GM18873 (cell line): ENCODE results near the gene B4GALT7.
"Not testable (repeated sequence)": the region's sequence is repeated elsewhere in the genome, so short reads cannot be mapped to it uniquely, and the experiment has no call there.

ENCODE experiments used
- ATAC-seq: cut with Tn5 transposase; IDR thresholded peaks from one replicate; pipeline ENCODE4 v1.9.1; 2021; ENCODE audit warnings: mild to moderate bottlenecking, moderate library complexity, moderate number of reproducible peaks; ENCODE audit not compliant: unreplicated experiment, low FRiP score

Gene B4GALT7

DNA sequence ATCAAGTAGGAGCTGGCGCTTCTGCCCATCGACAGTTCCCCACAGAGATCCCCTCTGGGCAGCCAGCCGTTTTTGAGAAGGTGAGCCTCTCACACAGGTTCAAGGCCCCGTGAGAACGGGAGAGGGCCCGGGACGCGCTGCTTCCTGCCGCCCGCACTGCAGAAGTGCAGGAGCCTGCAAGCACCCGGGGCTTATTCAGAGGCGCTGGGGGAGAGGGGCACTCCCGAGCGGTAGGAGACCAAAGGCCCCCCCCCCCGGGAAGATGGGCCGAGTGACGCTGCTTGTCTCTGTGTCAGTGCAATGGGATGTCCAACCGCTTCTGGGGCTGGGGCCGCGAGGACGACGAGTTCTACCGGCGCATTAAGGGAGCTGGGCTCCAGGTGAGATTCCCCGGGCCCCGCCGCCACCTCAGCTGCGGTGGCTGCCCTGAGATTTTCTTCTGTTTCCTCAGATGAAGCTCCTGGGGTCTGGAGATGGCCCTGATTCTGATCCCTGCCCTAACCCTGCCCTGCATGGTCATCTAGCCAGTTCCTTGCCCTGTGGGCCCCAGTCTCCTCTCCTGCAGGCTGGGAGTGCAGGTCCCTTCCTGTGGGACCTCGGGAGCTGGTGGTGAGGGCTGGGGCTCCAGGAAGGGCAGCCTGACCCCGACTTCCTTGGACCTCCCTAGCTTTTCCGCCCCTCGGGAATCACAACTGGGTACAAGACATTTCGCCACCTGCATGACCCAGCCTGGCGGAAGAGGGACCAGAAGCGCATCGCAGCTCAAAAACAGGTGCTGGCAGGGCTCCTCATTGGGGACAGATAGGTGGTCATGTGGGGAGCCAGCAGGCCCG is 8.5 kb downstream of the B4GALT7 start:
- ATAC-seq = no peak

DNA sequence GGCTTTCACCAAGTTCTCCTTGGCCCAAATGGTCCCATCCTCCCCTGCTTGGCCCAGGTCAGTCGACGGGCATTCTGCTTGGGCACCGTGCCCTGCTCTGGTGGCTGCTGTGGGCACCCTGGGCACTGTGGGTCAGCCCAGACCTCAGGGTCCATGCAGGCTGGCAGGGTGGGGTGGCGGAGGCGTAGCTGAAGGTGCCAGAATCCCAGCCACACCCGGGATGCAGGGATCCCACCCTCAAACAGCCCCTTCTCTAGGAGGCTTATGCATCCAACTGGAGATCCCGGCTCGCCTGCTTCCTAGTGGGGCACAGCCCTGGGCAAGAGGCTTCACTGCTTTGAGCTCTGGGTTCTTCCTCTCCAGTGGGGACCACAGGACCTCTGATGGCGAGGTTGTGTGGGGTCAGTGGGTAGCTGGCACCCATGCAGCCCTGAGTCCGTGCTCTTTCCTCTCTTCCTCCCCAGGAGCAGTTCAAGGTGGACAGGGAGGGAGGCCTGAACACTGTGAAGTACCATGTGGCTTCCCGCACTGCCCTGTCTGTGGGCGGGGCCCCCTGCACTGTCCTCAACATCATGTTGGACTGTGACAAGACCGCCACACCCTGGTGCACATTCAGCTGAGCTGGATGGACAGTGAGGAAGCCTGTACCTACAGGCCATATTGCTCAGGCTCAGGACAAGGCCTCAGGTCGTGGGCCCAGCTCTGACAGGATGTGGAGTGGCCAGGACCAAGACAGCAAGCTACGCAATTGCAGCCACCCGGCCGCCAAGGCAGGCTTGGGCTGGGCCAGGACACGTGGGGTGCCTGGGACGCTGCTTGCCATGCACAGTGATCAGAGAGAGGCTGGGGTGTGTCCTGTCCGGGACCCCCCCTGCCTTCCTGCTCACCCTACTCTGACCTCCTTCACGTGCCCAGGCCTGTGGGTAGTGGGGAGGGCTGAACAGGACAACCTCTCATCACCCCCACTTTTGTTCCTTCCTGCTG is 9.4 kb downstream of the B4GALT7 start:
- no peak for ATAC-seq

DNA sequence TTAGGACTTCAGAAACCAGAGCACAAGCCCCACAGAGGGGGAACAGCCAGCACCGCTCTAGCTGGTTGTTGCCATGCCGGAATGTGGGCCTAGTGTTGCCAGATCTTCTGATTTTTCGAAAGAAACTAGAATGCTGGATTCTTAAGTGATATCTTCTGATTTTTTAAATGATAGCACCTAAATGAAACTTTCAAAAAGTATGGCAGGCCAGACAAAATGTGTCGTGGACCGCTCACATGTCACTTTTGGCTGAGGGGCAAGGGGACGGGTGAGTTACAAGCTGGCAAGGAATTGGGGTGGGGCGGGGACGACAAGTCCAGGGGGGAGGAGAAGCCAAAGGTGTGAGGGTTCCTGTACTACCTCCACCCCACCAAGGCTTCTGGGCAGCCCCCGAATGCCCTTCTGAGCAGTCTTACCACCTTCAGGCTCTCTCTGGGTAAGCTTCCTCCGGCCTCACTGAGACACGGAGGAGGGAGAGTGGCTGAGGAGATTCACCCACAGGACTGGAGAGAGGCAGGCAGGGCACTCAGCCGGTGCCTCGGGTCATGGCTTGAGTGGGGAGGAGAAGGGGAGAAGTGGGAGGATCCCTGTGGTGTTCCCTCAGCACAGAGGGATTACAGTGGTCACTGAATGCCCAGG is 10.3 kb downstream of the B4GALT7 start:
- no peak for ATAC-seq

DNA sequence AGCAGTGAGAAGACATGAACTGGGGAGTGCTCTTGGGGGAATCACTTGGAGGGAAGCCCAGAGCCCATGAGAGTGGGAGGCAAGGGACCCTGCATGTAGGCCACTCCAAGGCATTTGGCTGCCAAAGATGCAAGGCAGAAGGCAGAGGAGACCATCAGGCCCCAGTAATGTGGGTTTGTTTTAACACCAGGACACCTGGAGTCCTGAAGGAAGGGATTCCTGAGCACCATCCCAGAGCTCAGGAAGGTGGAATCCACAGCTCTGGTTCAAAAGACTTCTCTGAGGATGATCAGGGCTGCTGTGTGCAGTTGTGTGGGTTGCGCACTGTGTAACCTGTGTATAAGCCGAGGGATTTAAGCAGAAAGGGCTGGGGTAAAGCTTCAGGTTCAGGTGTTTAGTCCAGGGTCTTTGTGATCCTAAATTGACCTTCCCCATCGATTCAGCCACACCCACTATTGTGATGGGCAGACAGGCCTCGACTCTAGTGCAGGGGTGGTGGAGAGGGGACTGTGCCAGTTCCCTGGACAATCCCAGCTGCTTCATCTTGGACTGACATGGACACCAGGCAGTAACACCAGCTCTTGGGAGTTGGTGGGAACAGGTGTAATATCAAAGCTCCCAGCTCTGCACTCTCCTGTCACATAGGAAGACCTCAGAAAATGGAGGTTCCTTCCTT is 11.0 kb downstream of the B4GALT7 start:
- no peak for ATAC-seq

DNA sequence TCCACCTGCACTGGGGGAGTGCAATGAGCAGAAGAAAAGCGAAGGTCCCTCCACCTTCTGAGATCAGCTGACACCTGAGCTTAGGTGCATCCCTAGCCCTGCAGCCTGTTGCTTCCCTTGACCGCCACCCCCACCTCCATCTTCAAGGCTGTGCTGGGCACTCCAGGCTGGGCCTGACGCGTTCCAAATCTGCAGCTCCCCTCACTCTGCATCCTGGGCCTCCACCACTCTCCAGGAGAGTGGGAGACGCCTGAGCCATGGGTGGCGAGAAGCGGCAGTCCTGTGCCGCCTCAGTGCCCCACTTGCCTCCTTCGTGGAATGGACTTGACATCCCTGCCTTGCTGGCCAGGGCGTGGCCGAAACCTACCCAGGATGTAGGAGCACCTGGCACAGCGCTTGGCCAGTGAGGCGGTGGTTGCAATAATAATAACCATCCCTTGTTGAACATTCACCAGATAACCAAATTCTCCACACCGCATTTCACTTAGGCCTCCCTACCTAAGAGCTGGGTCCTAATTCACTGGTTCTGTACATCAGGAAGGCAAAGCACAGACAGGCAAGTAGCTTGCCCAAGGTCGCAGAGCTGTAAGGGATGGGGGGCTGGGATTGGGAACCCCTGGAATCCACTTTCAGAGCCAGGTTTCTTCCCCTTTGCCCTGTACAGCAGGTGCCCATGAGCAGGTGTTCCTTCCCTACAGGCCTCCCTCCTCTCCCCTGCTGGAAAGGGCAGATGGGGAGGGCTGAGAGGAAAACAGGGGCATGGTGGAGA is 11.7 kb downstream of the B4GALT7 start:
- no peak for ATAC-seq

DNA sequence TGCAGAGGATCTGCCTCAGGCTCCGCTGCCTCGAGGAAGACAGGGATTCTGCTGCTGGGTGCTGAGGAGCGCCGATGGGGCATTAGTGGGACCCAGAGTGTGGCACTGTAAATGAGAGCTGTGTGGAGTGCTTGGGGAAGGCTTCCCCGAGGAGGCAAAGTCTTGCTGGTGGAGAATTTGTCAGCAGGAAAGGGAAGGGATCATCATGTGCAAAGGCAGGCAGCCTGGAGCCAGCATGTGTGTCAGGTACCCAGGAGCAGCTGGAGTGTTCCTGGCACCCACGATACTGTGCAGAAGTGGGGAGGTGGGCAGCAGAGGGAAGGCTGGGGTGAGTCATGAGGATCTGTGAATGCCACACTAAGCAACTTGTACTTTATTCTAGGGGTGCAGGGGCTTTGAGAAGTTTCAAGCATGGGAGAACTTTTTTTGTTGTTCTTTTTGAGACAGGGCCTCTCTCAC is 12.3 kb downstream of the B4GALT7 start:
- ATAC-seq = no peak

DNA sequence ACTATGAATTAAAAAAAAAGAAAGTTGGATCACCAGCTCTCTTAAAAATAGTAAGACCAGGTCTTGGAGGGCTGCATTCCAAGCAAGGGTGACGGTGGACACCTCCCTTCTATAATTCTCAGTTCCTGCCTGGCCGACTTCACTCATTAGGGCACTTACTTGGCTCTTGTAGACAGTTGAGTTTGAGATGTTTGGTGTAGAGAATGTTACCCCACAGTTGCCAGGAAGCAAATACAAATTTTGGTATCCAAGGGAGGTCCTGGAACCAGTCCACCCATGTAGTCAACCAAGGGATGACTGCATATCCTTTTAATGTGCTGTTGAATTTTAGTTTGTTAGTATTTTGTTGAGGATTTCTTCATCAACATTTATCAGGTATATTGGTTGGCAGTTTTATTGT is 20.6 kb downstream of the B4GALT7 start:
- ATAC-seq = no peak

DNA sequence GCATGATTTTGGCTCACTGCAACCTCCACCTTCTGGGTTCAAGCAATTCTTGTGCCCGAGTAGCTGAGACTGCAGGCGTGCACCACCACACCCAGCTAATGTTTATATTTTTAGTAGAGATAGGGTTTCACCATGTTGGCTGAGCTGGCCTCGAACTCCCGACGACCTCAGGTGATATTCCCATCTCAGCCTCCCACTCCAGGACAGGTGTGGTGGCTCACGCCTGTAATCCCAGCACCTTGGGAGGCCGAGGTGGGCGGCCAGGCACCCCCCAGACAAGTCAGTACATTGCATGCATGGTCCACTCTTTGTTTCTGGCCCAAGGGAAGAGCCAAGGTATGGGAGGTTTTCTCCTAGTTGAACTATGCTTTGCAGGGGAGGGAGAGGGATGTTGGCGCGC is 24.2 kb downstream of the B4GALT7 start:
- not testable (repeated sequence) for ATAC-seq

DNA sequence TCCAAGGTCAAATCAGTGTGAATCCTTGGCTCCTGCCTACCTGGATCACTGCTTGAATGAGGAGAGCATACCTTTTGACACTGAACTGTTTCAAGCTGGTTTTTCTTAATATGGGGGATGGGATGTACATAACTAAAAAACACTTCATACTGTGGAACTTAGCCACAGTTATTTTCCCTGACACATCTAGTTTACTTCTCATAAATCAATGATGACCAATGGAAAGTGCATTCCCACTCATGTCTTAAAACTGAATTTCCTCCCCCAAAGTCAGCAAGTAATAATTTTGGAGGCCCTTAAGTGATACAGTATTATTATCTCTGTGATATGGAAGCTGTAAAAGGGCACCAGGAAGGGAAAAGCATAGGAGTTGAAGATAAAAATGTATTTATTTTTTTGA is 30.3 kb downstream of the B4GALT7 start:
- ATAC-seq = not testable (repeated sequence)

DNA sequence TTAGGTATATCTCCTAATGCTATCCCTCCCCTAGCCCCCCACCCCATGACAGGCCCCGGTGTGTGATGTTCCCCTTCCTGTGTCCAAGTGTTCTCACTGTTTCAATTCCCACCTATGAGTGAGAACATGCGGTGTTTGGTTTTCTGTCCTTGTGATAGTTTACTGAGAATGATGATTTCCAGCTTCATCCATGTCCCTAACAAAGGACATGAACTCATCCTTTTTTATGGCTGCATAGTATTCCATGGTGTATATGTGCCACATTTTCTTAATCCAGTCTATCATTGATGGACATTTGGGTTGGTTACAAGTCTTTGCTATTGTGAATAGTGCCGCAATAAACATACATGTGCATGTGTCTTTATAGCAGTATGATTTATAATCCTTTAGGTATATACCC is 35.0 kb downstream of the B4GALT7 start:
- not testable (repeated sequence) for ATAC-seq

DNA sequence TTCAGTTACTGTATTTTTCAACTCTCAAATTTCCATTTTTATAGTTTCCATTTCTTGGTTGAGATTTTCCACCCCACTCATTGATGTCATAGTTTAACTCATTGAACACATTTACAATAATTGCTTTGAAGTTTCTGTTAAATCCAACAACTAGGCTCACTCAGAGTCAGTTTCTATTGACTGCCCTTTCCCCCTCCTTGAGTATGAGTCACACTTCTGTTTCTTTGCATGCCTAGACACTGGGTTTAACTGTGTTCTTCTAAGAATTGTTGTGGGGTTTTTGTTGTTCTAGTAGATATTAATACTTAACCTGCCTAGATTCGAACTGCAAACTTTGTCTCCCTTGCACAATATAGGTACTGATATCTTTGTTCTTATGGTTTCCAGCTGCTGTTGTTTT is 45.5 kb downstream of the B4GALT7 start:
- ATAC-seq = not testable (repeated sequence)

DNA sequence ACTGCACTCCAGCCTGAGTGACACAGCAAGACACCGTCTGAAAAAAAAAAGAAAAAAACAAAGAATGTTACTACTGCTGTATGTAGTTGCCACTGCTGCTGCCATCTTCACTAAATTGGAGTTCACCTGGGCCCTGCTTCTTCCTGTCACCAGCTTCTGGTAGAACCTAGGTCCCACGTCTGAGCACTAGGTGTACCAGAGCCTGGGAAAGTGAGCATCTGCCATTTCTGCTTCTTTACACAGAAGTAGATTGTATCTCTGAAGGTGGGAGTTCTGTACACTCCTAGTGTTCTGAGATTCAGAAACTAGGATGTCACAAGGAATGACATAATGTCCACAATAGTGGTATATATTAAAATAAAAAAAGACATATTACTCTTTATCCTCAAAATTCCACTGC is 51.3 kb downstream of the B4GALT7 start:
- ATAC-seq = not testable (repeated sequence)

DNA sequence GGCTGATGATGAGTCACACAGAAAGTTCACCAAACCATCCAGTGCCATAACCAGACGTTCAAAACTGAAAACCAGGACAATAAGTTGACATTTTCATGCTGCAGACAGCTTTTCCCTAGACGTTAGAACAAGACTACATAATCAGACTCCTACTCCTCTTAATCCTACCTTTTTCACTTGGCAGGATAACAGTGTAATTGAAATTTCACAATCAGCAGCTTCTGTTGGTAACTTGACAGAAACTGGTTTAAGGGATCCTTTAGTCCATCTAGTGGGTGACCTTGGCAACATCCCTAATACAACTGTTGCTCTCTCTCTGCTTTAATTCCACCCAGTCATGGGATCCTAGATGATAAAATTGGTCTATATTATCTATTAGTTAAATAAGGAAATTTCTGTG is 57.9 kb downstream of the B4GALT7 start:
- not testable (repeated sequence) for ATAC-seq

DNA sequence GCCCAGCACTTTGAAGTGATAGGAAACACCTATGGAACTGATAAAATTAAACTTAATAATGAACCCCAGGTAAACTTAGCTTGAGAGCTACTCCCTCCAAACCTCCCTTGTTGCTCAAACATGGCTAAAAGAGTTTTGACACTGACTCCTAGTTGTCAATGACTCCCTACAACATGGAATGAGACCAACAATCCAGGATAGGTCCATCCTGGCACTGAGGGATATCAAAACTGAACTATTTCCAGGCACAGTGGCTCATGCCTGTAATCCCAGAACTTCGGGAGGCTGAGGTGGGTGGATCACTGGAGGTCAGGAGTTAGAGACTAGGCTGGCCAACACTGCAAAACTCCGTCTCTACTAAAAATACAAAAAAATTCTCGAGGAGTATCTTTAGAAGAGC is 58.6 kb downstream of the B4GALT7 start:
- ATAC-seq = not testable (repeated sequence)
